WTC11 (cell line): ENCODE measurements around the gene ENTPD6. TPM values are rescaled to one million over a fixed set of nuclear protein-coding genes. Genes with fewer than 3 reads are reported as not detected.
A peak's percentile ranks its signal among the peaks of the same experiment; 100 is the strongest.

Experiments
- ATAC-seq: fragments of 200-7000 bp; cut with Tn5 transposase; 2 replicates; pipeline ENCODE4 v1.10.0; 2021; ENCODE audit warnings: mild to moderate bottlenecking, moderate library complexity
- CTCF ChIA-PET: fragments of 300-600 bp; sonication (Branson Sonifier 250); formaldehyde crosslinking; loops from one replicate; lab custom pipeline; 2021; ENCODE audit warnings: antibody characterized with exemption; lab: Charles Lee
- POLR2A ChIA-PET: fragments of 350-600 bp; sonication (Branson Sonifier 250); formaldehyde crosslinking; loops from one replicate; lab custom pipeline; 2021; ENCODE audit warnings: antibody characterized with exemption; lab: Charles Lee
- DNase-seq: peaks from one replicate; pipeline ENCODE4 v3.0.0; 2021; ENCODE audit warnings: low spot score
- H3K27ac Mint-ChIP-seq: 2 replicates; pipeline ENCODE4 v1.8.0; 2021; ENCODE audit warnings: mixed read lengths
- H3K27me3 Mint-ChIP-seq: 2 replicates; pipeline ENCODE4 v1.8.0; 2021; ENCODE audit warnings: low read depth, mild to moderate bottlenecking, moderate library complexity, mixed read lengths
- H3K36me3 Mint-ChIP-seq: 2 replicates; pipeline ENCODE4 v1.8.0; 2021; ENCODE audit warnings: mixed read lengths
- H3K4me1 Mint-ChIP-seq: 2 replicates; pipeline ENCODE4 v1.8.0; 2022; ENCODE audit warnings: mixed read lengths
- H3K4me3 Mint-ChIP-seq: 2 replicates; pipeline ENCODE4 v1.8.0; 2021; ENCODE audit warnings: mild to moderate bottlenecking, moderate library complexity, mixed read lengths
- H3K9me3 Mint-ChIP-seq: 2 replicates; pipeline ENCODE4 v1.8.0; 2021; ENCODE audit warnings: mixed read lengths
- ARID4B ChIP-seq: sonication (generic); formaldehyde crosslinking; IDR thresholded peaks from 2 replicates; pipeline ENCODE4 v1.8.0; 2023; ENCODE audit warnings: missing genetic modification reagents, mild to moderate bottlenecking, borderline replicate concordance
- CBFB ChIP-seq: sonication (generic); formaldehyde crosslinking; IDR thresholded peaks from 2 replicates; pipeline ENCODE4 v1.8.1; 2022; ENCODE audit warnings: mild to moderate bottlenecking, low read depth, missing genetic modification reagents
- CREB1 ChIP-seq: sonication (generic); formaldehyde crosslinking; IDR thresholded peaks from 2 replicates; pipeline ENCODE4 v1.8.0; 2023; ENCODE audit warnings: mild to moderate bottlenecking, missing genetic modification reagents
- ETV6 ChIP-seq: sonication (generic); formaldehyde crosslinking; IDR thresholded peaks from 2 replicates; pipeline ENCODE4 v1.8.1; 2022; ENCODE audit warnings: mild to moderate bottlenecking, missing genetic modification reagents
- HMGA2 ChIP-seq: fragments of 250-450 bp; sonication (Bioruptor Pico); IDR thresholded peaks from 2 replicates; pipeline ENCODE4 v1.4.0; 2021; ENCODE audit warnings: mild to moderate bottlenecking, moderate library complexity
- NR3C1 ChIP-seq: sonication (generic); formaldehyde crosslinking; conservative IDR thresholded peaks from 2 replicates; pipeline ENCODE4 v1.8.1; 2023; ENCODE audit warnings: low read depth, mild to moderate bottlenecking, missing genetic modification reagents
- RELA ChIP-seq: sonication (generic); formaldehyde crosslinking; IDR thresholded peaks from 2 replicates; pipeline ENCODE4 v1.8.1; 2022; ENCODE audit warnings: missing genetic modification reagents, mild to moderate bottlenecking, borderline replicate concordance
- SMAD3 ChIP-seq: sonication (generic); formaldehyde crosslinking; IDR thresholded peaks from 2 replicates; pipeline ENCODE4 v1.8.0; 2022; ENCODE audit warnings: missing genetic modification reagents, mild to moderate bottlenecking, borderline replicate concordance
- TEAD1 ChIP-seq: sonication (generic); formaldehyde crosslinking; IDR thresholded peaks from 2 replicates; pipeline ENCODE4 v1.8.0; 2022; ENCODE audit warnings: mild to moderate bottlenecking, missing genetic modification reagents
- ZNF416 ChIP-seq: fragments of 250-450 bp; sonication (Bioruptor Pico); IDR thresholded peaks from 2 replicates; pipeline ENCODE4 v1.9.0; 2021; ENCODE audit warnings: mild to moderate bottlenecking, inconsistent platforms
- ZNF512 ChIP-seq: sonication (generic); formaldehyde crosslinking; IDR thresholded peaks from 2 replicates; pipeline ENCODE4 v1.8.1; 2022; ENCODE audit warnings: missing genetic modification reagents, borderline replicate concordance
- ZNF671 ChIP-seq: fragments of 250-450 bp; sonication (Bioruptor Pico); IDR thresholded peaks from 2 replicates; pipeline ENCODE4 v1.8.0; 2021; ENCODE audit warnings: mild to moderate bottlenecking
- total RNA-seq: library from RNA; stranded (reverse); gene quantifications from 3 replicates; pipeline ENCODE4 v1.2.3, GENCODE V29; 2021
- TF ChIP-seq, protein P1 (sequence below): fragments of 250-450 bp; sonication (Bioruptor Pico); conservative IDR thresholded peaks from 2 replicates; pipeline ENCODE4 v1.9.0; 2021; ENCODE audit warnings: mild to moderate bottlenecking
- TF ChIP-seq, protein P2 (sequence below): sonication (generic); formaldehyde crosslinking; IDR thresholded peaks from 2 replicates; pipeline ENCODE4 v1.8.0; 2023; ENCODE audit warnings: mild to moderate bottlenecking, missing genetic modification reagents
- TF ChIP-seq, protein P3 (sequence below): fragments of 250-450 bp; sonication (Bioruptor Pico); IDR thresholded peaks from 2 replicates; pipeline ENCODE4 v1.9.0; 2021; ENCODE audit warnings: mild to moderate bottlenecking

The ENTPD6 gene
- total RNA-seq, 1 experiment from 2014 or later, result 56.9 TPM

GRCh38 chr20:25248786-25249172, 53.3 kb downstream of the ENTPD6 start:
- Mint-ChIP-seq H3K27ac (peak overlapping the region; percentile 90), H3K4me3 (peak overlapping the region; percentile 88), H3K4me1 (peaks cover 39% of the 10 kb centered on the region), H3K9me3 (peaks cover under 1% of the 10 kb centered on the region), H3K27me3 (peaks cover 9% of the 10 kb centered on the region), H3K36me3 (peaks cover 7% of the 10 kb centered on the region; the same call in 1 of the 2 replicates)
- no peak for ATAC-seq
- TF ChIP-seq HMGA2, result no peak
- CTCF ChIA-PET, result interaction anchor here (1.2 to 3.0 kb wide), 3 partner anchors 25 to 167 kb away, joined by 4 to 48 read pairs (median 23); partner anchors contain the start of gene VSX1
- POLR2A ChIA-PET, result no interaction called here
- DNase-seq, result no peak

DNA sequence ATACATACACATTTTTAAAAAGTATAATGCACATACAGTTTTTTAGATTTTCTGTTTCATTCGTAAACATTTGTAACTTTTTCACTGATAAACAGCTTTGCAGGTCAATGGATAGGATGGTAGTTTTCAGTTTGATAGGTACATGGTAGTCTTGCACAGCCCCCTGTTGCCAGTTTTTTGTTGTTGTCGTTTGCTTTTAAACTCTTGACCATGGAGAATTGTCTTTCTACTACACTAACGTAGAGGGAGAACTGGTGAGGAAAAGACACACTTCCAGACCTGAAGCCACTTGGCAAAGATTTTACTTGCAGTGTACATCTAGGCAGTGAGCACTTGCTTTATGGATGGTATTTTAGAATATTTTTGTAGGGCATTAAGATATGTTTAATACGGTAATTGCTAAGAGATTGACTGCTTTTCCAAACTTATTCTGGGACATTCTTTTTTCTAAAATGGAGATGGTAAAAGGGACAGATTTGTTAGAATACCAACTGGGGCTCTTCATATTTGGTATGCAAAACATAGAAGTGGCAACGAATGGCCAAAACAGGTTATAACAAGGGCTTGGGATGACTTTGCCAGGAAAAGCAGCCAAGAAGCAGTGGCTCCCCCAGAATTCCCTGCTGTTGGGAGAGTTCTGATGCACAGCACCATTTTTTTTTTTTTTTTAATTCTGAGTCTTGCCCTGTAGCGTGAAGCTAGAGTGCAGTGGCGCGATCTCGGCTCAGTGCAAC, 53.9 kb downstream of the ENTPD6 start:
- ATAC-seq, result no peak
- Mint-ChIP-seq H3K27ac (no peak overlapping the region), H3K27me3 (peaks cover 9% of the 10 kb centered on the region), H3K4me3 (peak overlapping the region; percentile 88), H3K4me1 (peaks cover 39% of the 10 kb centered on the region), H3K36me3 (peaks cover 7% of the 10 kb centered on the region; the same call in 1 of the 2 replicates), H3K9me3 (no peaks in the 10 kb centered on the region)
- POLR2A ChIA-PET, result no interaction called here
- no peak for TF ChIP-seq SMAD3 (CRISPR knock-in tag)
- DNase-seq, result no peak
- CTCF ChIA-PET, result interaction anchor here (1.2 to 3.0 kb wide), 2 partner anchors 26 to 167 kb away, joined by 4 to 48 read pairs; partner anchors contain the start of gene VSX1

DNA sequence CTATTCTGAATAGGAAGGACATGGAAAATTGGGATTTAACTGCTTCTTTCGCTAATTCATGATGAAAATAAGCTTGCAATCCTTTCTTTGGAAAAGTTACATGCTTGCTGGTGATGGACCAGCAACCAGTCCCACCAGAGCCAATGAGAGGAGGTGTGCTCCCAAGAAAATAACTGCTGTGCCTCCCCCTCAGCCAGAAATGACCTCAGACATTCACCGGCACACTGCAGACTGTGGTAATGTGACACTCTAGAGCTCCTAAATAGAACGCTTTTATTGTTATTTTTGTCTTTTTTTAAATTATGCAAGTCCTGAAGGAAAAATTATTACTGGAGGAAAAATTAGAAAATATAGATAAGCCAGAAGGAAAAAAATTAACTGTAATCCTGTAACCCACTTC, 55.0 kb downstream of the ENTPD6 start:
- CTCF ChIA-PET, result interaction anchor here (1.8 kb wide), 1 partner anchor 46 kb away, joined by 5 read pairs; no protein-coding TSS in a partner anchor
- H3K4me1 Mint-ChIP-seq, result peaks cover 35% of the 10 kb centered on the region
- TF ChIP-seq RELA (CRISPR knock-in tag) (no peak), ARID4B (CRISPR knock-in tag) (no peak), ZNF671 (CRISPR knock-in tag) (no peak), ETV6 (CRISPR knock-in tag) (no peak), CBFB (no peak), NR3C1 (CRISPR knock-in tag) (no peak), ZNF416 (CRISPR knock-in tag) (no peak), ZNF512 (CRISPR knock-in tag) (no peak), TEAD1 (CRISPR knock-in tag) (no peak), CREB1 (CRISPR knock-in tag) (no peak)
- TF ChIP-seq, protein P1, sequence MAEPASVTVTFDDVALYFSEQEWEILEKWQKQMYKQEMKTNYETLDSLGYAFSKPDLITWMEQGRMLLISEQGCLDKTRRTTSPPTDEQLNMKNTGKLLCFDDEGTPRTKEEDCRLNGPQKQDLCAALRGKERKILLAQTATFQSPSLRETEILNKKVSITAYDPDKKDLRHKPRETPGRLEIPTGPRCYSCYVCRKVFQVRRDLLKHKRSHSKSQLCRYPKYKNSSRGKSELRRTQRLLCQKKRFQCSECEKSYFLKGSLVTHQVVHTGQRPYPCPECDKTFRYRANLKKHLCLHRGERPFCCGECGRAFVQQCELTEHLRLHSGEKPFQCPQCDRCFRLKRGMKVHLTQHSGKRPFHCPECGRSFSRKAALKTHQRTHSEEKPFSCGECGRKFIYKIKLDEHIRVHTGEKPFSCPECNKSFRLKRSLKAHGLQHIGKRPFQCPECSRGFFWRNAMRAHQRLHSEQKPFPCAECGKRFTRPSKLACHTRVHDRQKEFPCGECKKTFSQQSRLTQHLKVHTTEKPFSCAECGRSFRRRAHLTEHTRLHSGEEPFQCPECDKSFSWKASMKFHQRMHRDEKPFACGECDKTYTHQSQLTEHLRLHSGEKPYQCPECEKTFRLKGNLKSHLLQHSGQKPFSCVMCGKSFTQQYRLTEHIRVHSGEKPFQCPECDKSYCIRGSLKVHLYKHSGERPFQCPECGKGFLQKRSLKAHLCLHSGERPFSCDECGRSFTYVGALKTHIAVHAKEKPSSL (CRISPR knock-in tag), result no peak
- TF ChIP-seq, protein P2, sequence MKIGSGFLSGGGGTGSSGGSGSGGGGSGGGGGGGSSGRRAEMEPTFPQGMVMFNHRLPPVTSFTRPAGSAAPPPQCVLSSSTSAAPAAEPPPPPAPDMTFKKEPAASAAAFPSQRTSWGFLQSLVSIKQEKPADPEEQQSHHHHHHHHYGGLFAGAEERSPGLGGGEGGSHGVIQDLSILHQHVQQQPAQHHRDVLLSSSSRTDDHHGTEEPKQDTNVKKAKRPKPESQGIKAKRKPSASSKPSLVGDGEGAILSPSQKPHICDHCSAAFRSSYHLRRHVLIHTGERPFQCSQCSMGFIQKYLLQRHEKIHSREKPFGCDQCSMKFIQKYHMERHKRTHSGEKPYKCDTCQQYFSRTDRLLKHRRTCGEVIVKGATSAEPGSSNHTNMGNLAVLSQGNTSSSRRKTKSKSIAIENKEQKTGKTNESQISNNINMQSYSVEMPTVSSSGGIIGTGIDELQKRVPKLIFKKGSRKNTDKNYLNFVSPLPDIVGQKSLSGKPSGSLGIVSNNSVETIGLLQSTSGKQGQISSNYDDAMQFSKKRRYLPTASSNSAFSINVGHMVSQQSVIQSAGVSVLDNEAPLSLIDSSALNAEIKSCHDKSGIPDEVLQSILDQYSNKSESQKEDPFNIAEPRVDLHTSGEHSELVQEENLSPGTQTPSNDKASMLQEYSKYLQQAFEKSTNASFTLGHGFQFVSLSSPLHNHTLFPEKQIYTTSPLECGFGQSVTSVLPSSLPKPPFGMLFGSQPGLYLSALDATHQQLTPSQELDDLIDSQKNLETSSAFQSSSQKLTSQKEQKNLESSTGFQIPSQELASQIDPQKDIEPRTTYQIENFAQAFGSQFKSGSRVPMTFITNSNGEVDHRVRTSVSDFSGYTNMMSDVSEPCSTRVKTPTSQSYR (CRISPR knock-in tag), result no peak
- TF ChIP-seq, protein P3, sequence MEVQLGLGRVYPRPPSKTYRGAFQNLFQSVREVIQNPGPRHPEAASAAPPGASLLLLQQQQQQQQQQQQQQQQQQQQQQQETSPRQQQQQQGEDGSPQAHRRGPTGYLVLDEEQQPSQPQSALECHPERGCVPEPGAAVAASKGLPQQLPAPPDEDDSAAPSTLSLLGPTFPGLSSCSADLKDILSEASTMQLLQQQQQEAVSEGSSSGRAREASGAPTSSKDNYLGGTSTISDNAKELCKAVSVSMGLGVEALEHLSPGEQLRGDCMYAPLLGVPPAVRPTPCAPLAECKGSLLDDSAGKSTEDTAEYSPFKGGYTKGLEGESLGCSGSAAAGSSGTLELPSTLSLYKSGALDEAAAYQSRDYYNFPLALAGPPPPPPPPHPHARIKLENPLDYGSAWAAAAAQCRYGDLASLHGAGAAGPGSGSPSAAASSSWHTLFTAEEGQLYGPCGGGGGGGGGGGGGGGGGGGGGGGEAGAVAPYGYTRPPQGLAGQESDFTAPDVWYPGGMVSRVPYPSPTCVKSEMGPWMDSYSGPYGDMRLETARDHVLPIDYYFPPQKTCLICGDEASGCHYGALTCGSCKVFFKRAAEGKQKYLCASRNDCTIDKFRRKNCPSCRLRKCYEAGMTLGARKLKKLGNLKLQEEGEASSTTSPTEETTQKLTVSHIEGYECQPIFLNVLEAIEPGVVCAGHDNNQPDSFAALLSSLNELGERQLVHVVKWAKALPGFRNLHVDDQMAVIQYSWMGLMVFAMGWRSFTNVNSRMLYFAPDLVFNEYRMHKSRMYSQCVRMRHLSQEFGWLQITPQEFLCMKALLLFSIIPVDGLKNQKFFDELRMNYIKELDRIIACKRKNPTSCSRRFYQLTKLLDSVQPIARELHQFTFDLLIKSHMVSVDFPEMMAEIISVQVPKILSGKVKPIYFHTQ, result no peak

More for the DNA sequence above, 55.0 kb downstream of the ENTPD6 start:
- peak overlapping the region; percentile 32; the same call in 1 of the 2 replicates for H3K4me3 Mint-ChIP-seq
- no peak overlapping the region for H3K27ac Mint-ChIP-seq
- POLR2A ChIA-PET, result no interaction called here
- peaks cover 9% of the 10 kb centered on the region for H3K27me3 Mint-ChIP-seq
- H3K36me3 Mint-ChIP-seq, result peaks cover 7% of the 10 kb centered on the region; the same call in 1 of the 2 replicates
- ATAC-seq, result no peak
- H3K9me3 Mint-ChIP-seq, result no peaks in the 10 kb centered on the region
- DNase-seq, result no peak
